Right ventricle myocardium inferior (tissue), 1 donor: ENCODE results near the gene SORCS3. TPM values are rescaled to one million over a fixed set of nuclear protein-coding genes. Genes with fewer than 3 reads are reported as not detected.

Source experiments
- ATAC-seq: fragments of 200-7000 bp; cut with Tn5 transposase; one replicate; pipeline ENCODE4 v1.9.1; 2020; ENCODE audit warnings: mild to moderate bottlenecking, moderate library complexity
- DNase-seq: peaks from one replicate; pipeline ENCODE4 v3.0.0; 2021; ENCODE audit errors: missing footprints
- intact Hi-C: fragments of 100-400 bp; cut with DNase I; formaldehyde crosslinking; loops from one replicate; pipeline ENCODE4 v1.11.0; 2022
- total RNA-seq: library from RNA; stranded (reverse); fragmentation: NEBNext Ultra II Directional; extraction: Animal tissue kit (Norgen Biotek cat#: 25700); gene quantifications from one replicate; pipeline ENCODE4 v1.2.1, GENCODE V29; 2021
- donor health status: DM: no; HTN: yes; CAD: no; lungs with severe emphysema.

Gene SORCS3
- total RNA-seq, 1 donor from 2014 or later, result 0.08 TPM

GRCh38 chr10:105024184-105024583, 383.1 kb downstream of the SORCS3 start:
- intact Hi-C loops, result no loop called here
- ATAC-seq (no peak), DNase-seq (no peak)

GRCh38 chr10:105025092-105025491, 384.0 kb downstream of the SORCS3 start:
- no peak for DNase-seq
- no peak for ATAC-seq
- intact Hi-C loops, result no loop called here

GRCh38 chr10:105026566-105026965, 385.5 kb downstream of the SORCS3 start:
- no peak for ATAC-seq
- DNase-seq, result no peak
- intact Hi-C loops, result no loop called here

- intact Hi-C loops, result no loop called here
- DNase-seq (no peak), ATAC-seq (no peak)
Observed at GRCh38 chr10:105029286-105029685, 388.2 kb downstream of the SORCS3 start.

- DNase-seq (no peak), ATAC-seq (no peak)
- intact Hi-C loops, result no loop called here
Observed at GRCh38 chr10:105037022-105037421, 395.9 kb downstream of the SORCS3 start.

GRCh38 chr10:105041956-105042355, 400.9 kb downstream of the SORCS3 start:
- DNase-seq, result no peak
- intact Hi-C loops, result no loop called here
- no peak for ATAC-seq

GRCh38 chr10:105042906-105043552, 401.9 kb downstream of the SORCS3 start:
- DNase-seq (no peak), ATAC-seq (no peak)
- intact Hi-C loops, result no loop called here

GRCh38 chr10:105044902-105045301, 403.8 kb downstream of the SORCS3 start:
- no peak for ATAC-seq
- intact Hi-C loops, result no loop called here
- no peak for DNase-seq

GRCh38 chr10:105056413-105056812, 415.3 kb downstream of the SORCS3 start:
- no peak for DNase-seq
- no peak for ATAC-seq
- intact Hi-C loops, result no loop called here

GRCh38 chr10:105062951-105063350, 421.9 kb downstream of the SORCS3 start:
- ATAC-seq (no peak), DNase-seq (no peak)
- intact Hi-C loops, result loop anchor here (2.0 kb wide), 1 partner anchor 628 kb away; no protein-coding TSS in a partner anchor

GRCh38 chr10:105063796-105064195, 422.7 kb downstream of the SORCS3 start:
- ATAC-seq (peak; percentile 74), DNase-seq (no peak)
- intact Hi-C loops, result loop anchor here (2.0 kb wide), 1 partner anchor 627 kb away; no protein-coding TSS in a partner anchor

- ATAC-seq (no peak), DNase-seq (no peak)
- intact Hi-C loops, result no loop called here
Observed at GRCh38 chr10:105068497-105068896, 427.4 kb downstream of the SORCS3 start.

GRCh38 chr10:105070249-105070648, 429.2 kb downstream of the SORCS3 start:
- intact Hi-C loops, result no loop called here
- no peak for DNase-seq
- ATAC-seq, result no peak

- no peak for DNase-seq
- intact Hi-C loops, result no loop called here
- ATAC-seq, result no peak
Observed at GRCh38 chr10:105070952-105071351, 429.9 kb downstream of the SORCS3 start.

- intact Hi-C loops, result no loop called here
- DNase-seq (no peak), ATAC-seq (peak; percentile 52)
Observed at GRCh38 chr10:105071980-105072379, 430.9 kb downstream of the SORCS3 start.

GRCh38 chr10:105073999-105074398, 432.9 kb downstream of the SORCS3 start:
- DNase-seq (no peak), ATAC-seq (no peak)
- intact Hi-C loops, result no loop called here

- DNase-seq (no peak), ATAC-seq (no peak)
- intact Hi-C loops, result no loop called here
Observed at GRCh38 chr10:105075031-105075430, 433.9 kb downstream of the SORCS3 start.

- ATAC-seq, result no peak
- intact Hi-C loops, result no loop called here
Observed at GRCh38 chr10:105085980-105086379, 444.9 kb downstream of the SORCS3 start.

GRCh38 chr10:105094048-105094447, 453.0 kb downstream of the SORCS3 start:
- DNase-seq (no peak), ATAC-seq (no peak)
- intact Hi-C loops, result no loop called here

More at GRCh38 chr10:105085980-105086379, 444.9 kb downstream of the SORCS3 start:
- no peak for DNase-seq

GRCh38 chr10:105096316-105096715, 455.2 kb downstream of the SORCS3 start:
- DNase-seq, result no peak
- intact Hi-C loops, result no loop called here
- no peak for ATAC-seq

GRCh38 chr10:105102977-105103376, 461.9 kb downstream of the SORCS3 start:
- DNase-seq, result no peak
- ATAC-seq, result no peak
- intact Hi-C loops, result no loop called here
